HG02981 (cell line): ENCODE data around the gene TOX3.

ENCODE experiments used
- ATAC-seq: cut with Tn5 transposase; IDR thresholded peaks from one replicate; pipeline ENCODE4 v1.9.1; 2021; ENCODE audit warnings: mild to moderate bottlenecking, moderate library complexity; ENCODE audit not compliant: unreplicated experiment

Gene TOX3

DNA sequence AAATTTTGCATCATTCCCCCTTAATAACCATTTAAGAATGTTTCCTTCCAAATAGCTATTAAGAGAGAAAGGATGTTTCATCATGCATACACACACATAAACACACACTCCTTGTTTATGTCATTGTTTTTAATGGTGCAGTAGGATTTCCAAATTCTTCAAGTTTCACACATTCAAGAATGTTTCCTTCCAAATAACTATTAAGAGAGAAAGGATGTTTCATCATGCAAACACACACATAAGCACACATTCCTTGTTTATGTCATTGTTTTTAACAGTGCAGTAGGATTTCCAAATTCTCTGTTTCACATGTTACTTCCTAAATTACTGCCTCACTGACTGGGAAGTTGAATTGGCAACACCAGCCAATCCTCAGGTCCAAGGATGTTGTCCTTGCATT, 7.8 kb downstream of the TOX3 start:
- ATAC-seq, result no peak

DNA sequence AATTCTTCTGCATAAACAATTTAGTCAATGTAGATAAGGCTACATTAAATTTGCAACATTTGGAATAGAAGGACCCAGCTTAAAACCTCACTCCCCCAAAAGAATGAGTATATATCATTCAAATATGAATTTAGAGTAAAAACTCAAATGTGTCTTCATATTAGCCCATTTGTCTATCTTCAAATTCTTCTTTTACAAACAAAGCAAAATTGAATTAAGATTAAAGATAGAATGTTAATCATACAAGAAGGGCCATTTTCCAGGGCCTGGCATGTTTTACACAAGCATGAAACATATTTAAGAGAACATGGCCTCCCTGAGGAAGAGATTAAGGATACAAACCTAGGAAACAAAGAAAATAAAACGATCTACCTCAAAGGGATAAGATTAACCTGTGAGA, 8.4 kb downstream of the TOX3 start:
- ATAC-seq, result no peak

DNA sequence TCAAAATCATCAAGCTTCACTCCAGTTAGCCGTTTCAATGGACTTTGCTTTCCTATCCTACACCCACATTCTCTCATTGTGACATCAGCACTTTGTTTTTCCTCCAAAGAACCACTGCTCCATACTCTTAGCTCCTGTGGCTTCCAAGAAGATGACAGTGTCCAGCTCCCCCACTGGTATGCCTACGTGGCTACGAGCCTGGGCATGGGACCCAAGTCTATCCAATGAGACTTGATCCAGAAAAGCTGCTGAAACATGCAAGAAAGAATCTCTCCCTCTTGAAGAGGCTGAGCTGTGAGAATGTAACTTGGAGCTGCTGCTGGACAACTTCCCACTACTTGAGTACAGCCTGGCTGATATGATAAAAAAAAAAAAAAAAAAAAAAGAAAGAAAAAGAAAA, 9.4 kb downstream of the TOX3 start:
- no peak for ATAC-seq

DNA sequence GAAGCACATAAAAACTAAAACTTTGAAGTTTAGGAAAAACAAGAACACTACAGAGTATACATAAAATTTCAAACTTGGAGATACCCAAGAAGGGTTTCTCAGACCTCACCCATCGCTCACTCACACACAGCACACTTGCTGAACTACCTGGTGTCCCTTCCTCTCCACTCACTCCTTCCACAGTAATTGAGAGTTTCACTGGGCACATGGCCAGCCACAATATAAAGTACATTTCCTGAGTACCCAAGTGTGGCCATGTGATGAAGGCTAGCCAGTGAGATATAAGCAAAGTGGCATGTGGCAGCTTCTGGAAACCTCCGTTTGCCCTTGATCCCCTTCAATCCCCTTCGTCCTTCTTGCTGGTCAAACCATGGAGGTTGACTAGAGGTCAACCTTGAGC, 11.9 kb downstream of the TOX3 start:
- ATAC-seq, result no peak

DNA sequence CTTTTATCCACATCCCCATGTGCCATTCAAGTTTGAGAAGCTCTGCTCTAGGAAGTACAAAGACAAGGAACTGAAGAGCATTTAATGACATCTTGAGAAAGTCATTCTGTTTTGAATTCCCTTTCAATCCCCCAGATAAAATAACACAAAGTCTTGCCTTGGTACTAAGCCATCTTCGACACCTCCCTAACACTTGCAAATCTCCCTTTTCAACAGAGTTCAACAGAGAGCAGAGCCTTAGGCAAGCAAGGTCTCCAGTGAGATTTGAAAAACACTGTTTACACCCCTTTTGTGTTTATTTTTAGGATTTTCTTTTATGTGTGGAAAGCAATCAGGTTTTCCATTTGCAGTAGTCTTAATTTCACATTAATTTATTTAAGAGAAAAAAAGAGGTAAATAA, 13.6 kb downstream of the TOX3 start:
- ATAC-seq, result no peak

DNA sequence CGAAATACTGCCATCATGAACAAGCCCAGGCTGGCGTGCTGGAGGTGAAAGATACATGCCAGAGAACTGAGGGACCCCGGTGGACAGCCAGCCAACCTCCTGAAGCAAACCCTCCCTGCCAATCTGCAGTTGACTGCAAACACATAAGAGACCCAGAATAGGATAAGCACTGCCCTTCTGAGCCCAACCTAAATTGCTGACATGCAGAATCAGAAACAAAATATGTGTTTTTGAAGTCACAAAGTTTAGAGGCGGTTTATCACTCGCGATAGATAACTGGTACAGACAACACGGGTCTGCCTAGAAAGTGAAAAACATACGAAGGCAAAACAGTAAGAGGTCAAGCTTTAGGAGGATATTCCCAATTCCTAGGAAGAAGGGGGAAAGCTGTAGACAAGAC, 14.6 kb downstream of the TOX3 start:
- ATAC-seq, result no peak

DNA sequence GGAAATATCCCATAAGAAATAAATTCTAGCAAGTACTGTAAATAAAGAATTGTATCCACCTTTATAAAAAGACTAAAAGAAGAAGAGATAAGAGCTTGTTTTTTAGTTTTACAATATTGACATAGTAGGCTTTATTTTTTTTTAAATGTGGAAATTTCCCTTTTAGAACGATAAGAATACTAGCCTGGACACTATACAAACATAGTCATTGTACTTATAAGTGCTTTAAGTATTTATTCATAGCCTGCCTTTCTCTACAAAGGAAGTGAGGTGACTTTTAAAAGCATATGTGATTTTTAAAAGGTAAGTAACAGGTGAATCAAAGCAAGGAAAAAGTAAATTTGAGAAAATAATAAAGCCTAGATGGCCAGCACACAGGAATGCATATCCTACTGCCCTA, 17.7 kb downstream of the TOX3 start:
- no peak for ATAC-seq

DNA sequence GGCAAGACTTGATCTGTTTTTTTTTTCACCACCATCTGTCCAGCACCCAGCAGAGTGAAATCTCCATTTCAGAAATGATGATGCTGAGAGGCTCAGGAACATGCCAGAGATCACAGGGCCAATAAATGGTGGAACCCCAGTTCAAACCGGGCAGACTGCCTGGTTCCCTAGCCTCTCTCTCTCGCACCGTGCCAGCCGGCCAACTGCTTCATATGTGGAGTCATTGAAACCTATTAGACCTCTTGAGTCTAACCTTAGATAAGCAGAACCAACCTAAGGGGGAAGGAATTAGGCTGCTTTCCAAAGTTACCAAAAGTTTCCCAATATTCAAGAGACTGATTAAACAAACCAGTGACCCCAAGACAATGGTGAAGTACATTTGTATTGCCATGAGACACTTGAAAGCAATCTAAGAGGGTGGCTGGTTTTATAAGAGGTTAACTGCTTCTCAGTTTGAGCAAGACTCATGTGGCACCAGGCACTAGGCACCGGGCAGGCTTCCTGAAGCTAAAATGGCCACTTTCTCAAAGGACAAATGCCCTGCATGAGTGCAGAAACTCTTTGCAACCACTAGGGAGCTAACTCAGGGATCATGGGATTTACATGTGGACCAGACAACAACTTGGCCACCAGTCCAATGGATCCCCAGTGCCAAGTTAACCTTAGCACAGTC, 18.4 kb downstream of the TOX3 start:
- ATAC-seq, result no peak

DNA sequence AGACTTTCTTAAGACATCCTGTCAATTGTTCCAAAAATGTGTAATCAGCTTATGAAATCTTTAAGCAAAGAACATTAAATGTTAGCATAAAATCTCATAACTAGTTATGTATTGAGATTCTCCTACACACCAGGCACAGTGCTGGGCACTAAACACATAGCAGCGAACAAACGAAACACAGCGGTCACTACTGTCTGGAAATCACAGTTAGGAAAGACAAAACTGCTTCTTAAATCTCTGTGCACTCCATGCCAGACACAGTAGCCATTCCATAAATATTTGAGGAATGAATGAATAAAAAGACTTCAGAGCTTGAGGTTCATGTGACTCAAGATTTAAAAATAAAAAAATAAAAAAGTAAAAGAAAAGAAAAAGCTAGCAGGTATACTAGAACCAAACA, 20.1 kb downstream of the TOX3 start:
- no peak for ATAC-seq

DNA sequence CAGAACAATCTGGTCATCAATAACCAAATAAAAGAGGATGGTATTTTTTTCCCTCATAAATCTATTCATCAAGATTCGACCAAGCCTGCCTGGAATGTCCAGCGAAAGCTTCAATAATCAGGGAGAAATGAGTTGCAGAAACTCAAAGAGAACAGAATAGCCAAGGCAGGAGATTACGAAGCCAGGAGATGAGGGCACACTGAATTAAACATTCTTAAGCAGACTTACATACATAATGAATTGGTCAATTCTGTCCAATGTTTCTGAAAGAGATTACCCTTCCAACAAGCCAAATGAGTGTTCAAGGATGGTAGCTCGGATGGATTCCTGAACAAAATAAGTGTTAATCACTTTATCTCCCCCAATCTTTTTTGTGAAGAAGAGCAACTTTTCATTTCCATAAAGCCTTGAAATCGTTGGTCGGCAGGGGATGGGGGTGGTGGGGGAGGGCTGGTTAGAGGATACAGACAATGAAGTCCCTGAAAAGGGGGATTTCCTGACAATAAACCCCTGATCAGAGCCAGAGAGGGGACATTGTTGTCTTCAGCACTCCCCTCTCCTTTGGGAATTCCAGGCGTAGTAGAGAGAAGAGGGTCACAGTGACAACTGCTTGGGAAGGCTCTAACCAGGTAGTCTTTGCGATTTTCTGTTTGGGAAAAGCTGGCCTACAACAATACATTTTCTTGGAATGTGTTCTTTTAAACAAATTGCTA, 20.7 kb downstream of the TOX3 start:
- ATAC-seq, result no peak

DNA sequence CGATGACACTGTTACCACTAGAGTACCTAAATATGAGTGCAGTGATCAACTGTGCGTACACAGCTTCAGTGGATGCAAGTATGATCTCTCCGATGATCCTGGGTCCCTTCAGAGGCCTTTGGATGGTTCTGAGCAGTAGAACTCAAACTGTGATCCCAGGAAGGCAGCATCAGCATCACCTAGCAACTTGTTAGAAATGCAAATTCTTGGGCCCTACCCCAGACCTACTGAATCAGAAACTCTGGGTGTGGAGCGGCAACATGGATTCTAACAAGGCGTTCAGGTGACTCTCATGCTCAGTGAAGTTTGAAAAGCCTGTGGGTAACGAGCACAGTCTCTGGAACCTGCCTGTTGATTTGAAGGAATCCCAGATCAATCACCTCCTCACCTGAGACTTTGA, 25.4 kb downstream of the TOX3 start:
- no peak for ATAC-seq

DNA sequence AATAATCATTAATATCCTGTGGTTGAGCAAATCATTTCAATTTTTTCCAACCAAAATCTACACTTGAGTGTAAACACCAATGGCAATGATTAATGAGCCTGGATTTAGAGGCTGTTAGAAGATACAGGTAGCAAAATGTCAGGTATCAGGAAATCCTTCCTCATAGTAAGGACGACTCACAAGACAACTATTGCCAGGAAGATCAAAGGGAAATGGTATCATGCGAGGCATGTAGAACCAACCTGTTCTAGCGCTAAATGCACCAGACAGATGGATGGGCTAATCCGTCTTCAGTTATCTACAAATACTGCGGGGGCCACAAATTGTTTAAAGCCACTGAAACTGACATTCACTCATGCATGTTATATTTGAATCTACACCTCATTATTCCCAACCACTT, 28.1 kb downstream of the TOX3 start:
- ATAC-seq, result no peak

DNA sequence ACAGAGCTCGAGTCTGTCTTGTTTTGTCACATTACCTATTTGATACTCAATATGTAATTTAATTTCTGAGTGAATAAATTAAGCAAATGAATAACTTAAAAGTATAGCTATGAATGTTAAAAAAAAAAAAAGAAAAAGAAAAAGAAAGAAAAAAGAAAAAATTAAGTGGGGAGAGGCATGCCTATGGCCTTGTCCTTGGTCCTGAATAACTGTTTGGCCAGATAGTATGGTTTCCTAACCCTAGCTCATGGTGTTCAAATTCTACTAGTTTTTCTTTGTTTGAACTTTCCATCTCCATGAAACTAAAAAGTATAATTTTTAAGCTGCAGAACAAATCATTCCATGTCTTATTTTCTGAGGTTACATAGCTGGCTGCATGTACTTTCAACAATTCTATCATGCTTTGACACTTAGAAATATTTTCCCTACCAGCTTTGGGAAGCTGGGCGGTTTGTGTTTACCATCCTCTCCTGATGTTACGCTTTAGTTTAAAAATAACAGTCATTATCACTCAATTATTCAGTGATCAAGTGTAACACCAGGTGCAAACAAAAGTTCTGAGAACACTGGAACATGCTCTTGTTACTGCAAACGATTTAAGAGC, 31.8 kb downstream of the TOX3 start:
- no peak for ATAC-seq

DNA sequence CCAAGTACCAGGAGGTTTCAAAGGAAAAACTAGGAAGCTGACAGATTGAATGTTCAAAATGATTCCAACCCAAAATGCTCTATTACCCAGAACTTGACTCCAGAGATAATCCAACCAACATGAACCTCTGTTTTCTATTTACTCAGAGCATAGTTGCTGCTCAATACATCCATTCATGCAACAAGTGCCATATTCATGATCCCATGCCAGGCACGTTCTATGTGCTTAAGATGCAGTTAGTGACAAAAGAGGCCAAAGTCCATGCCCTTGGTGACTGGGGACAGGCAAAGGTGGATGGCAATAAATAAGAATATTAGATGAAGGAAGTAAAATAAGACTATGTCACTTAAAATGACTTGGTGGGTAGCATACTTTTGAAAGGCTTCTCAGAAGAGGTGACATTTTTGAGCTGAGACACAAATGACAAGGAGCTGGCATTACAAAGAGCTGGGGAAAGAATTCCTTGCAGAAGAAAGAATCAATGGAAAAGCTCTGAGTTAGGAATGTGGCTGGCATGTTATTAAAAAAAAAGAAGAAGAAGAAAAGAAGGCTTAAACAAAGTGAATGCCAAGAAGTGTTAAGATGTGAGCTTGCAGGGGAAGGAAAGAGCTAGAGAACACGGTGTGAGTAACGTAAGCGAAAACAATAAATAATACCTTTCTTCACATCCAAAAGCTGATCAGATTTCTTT, 34.5 kb downstream of the TOX3 start:
- ATAC-seq, result no peak

DNA sequence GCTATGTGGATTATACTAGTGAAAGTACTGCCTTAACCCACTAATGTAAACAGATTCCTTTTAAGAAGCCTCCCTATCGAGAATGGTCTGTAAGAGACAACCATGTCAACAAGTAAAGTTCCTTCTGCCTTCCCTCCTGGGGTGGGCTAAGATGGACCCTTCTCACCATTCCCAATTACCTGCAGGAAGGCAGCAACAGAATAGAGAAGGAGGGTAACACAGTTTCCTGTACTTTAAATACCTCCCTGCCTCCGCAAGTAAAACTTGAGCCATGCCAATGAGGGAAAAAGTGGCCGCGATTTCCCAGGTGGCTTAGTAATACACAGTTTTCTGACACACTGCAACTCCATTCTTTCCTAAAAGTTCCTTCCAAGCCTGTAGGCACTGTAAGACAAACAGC, 45.2 kb downstream of the TOX3 start:
- ATAC-seq, result no peak

DNA sequence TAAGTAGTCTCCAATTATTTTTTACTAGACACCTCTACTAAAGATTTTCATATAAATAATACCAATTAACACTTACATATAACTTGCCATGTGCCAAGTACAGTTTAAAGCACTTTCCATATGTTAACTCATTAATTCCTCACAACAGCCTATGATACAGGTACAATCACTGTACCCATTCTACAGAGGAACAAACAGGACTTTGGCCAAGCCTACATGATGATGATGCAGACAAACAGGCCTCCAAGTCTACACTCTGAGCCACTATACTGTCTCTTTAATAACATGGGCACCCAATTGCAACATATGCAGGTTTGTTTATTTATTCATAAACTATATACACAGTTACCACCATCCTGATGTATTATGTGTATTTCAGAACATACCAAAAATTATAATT, 46.0 kb downstream of the TOX3 start:
- ATAC-seq, result no peak

DNA sequence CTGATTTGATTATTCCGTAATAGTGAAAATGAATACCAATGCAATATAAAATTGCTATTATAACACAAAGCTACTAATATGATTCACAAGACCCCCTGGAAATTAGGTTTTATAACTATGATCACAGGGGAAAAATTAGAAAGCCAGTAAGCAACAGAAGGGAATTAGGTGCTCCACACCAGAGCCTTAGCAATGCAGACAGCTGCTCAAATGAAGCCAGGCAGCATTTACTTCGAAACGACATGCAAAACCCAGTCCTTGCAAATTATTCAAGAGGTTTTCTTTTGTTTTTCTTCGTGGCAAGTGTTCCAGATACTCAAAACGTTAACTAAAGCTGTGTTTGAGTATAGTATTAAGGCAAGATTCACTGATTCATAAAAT, 47.9 kb downstream of the TOX3 start:
- ATAC-seq, result no peak

DNA sequence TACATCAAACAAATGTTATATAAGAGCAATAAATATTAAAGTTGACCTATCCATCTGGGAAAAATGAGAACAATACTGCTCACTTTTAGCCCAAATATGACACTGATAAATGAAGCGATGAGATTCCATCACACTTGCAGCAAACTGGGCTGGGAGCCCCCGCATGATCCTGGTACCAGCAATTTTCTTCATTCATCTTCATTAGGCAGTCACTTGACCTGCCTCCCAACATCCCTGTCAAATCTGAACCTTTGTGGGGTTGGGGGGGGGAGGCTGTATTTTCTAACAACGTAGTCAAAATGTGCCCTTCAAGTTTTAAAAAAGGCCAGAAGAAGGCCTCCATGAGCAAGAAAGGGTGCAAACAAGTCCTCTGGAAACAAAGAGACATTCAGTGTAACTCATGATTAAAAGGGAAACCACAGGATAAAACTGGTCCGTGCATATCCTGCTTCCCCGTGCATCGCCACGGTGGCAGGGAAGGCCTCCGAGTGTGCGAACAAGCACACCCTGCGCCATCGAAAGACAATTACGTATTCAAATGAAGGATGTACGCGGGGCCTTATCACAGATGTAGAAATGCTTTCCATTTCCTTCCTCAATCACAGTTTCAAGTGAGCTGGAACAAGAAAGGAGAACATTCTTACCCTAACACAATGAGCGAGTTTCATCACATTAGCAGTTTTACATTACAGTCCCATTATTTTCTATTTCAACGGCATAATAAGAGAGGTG, 48.4 kb downstream of the TOX3 start:
- no peak for ATAC-seq

DNA sequence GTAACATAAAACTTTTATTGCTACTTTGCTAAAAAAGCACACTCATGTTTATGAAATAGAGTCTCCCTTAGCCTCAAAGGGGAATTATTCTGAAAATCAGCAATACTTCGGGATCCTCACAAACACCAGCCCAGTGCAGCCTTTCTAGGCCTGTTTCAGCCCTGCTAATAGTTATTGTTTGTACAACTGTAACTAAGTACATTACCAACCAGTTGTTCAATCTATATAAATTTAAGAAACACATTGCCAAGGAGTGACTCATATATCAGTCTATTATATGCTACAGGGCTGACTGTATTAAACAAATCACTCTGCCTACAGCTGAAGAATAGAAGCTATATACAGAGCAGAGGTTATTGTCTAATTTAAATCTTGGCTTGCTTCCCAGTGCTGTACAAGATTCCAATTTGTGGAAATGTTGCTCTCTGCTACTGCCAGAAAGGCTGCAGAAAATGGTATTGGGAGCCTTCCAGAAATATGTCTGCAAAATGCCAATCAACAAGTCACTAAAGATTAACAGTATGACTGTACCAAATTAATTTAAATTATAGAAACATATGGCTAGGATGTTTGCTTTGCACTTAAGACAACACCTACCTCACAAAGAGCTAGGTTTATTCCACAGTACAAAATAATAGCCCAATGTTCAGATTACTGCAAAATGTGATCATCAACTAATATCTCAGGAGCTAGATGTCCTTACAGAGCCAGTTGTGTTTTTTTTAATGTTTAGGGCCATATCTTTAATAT, 49.7 kb downstream of the TOX3 start:
- ATAC-seq, result no peak

DNA sequence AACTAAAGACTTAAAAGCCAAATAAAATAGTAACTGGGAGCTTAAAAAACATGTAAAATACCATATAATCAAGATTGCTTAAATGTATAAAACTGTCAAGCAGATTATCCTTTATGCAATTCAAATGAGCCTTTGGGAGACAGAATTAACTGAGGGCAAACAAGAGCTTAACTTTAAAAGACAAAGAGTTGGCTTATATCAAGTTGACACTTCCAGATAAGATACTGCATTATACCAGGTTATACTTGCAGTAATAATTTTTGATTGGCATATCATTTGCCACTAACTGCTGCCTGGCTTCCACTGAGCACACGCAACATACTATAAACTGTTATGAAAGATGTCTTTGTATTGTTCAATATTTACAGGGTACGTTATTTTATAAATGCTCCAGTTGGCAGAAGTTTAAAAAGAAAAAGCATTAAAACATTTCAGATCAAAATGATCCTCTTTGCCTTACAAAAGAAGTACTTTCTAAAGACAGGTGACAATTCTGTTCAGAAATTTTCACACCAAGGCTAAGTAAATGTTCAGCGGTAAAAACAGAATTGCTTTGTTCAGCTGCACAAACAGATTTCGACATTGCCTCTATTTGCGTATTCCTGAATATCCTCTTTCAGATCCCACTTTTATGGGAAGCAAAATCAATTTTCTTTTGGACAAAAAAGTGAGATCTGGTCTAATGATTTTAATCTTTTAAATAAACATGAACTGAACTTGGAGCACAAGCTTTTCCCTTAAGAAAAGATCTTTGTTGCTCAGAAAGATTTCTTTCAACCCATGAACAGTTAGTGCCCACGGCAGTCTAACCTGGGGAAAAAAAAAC, 50.7 kb downstream of the TOX3 start:
- ATAC-seq, result no peak
